Sciatic nerve (tissue), 2 donors: ENCODE measurements around the gene UTF1. TPM values are rescaled to one million over a fixed set of nuclear protein-coding genes. Genes with fewer than 3 reads are reported as not detected.

Experiments
- ATAC-seq: fragments of 200-7000 bp; cut with Tn5 transposase; one replicate; pipeline ENCODE4 v1.9.1; 2020; ENCODE audit warnings: mild to moderate bottlenecking, moderate library complexity
- DNase-seq: peaks from one replicate; pipeline ENCODE4 v3.0.0-alpha.2; 2020; ENCODE audit warnings: low spot score
- intact Hi-C: fragments of 100-400 bp; cut with DNase I; formaldehyde crosslinking; loops from one replicate; pipeline ENCODE4 v1.14.2; 2022
- total RNA-seq: library from RNA; stranded (reverse); fragmentation: NEBNext Ultra II Directional; extraction: Animal tissue kit (Norgen Biotek cat#: 25700); gene quantifications from one replicate; pipeline ENCODE4 v1.2.1, GENCODE V29; 2021
- donor health status: DM: no; HTN: no; CAD: no.
- donor health status: DM: no; HTN: no; CAD: no.

The UTF1 gene
- total RNA-seq, 1 donor from 2014 or later: not detected

DNA sequence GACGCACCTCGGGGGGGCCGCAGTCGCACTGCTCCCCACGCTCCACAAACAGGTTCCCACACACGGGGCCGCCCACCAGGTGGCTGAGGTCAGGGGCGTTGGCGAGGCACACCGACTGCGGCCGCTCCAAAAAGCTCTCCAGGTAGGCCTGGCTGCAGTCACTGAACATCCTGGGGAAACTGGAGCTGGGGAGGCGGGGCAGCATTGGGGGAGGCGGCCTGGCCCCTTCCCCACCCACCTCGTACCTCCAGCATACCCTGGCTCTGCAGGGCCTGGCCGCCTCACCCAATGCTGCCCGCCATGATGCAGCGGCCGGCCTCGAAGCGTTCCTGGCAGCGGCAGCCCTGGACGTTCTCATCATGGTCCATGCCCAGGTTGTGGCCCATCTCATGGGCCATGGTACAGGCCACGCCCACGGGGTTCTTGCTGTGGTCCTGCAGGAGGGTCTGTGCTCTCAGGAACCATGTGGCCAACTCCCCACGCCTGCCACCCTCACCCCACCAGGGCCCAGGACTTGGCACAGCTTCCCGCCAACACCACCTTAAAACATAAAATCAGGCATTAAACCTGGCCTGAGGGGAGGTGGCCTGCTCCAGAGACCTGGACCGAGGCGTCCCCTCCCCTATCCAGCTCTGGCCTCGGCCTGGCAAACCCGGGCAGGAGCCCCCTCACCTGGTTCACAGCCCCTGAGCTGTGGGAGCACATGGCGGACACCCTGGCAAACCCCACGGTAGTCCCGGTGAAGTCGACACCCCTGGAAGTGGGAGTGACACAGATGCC is 41.7 kb downstream of the UTF1 start:
- ATAC-seq (no peak), DNase-seq (no peak)
- intact Hi-C loops: no loop called here

DNA sequence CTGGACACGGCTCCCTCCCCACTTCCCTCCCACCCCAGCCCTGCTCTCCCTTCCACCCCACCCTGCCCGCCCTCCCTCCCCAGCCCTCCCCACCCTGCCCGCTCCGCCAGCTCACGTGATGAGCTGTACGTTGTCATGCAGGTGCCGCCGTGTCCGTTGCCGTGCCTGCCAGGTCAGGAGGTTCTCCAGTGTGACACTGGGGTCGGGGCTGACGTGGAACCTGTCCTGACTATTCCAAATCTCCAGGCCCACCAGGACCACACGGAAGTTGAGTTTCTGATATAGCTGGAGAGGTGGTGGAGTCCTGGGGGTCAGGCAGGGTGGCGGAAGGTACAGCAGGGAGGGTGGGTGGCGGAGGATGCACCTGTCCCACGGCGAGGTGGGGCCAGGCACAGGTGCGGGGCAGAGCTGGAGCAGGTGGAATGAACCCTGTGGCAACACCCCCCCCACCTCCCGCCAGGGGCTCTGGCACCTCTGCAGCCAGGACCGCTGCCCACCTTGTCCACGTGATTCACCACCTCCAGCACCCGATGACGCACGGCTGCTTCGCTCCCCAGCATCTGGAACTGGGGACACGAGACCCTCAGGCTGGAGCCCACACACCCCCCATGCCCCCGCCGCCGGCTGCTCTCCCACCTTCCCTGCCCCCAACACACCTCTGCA is 42.4 kb downstream of the UTF1 start:
- intact Hi-C loops: no loop called here
- ATAC-seq (no peak), DNase-seq (no peak)

DNA sequence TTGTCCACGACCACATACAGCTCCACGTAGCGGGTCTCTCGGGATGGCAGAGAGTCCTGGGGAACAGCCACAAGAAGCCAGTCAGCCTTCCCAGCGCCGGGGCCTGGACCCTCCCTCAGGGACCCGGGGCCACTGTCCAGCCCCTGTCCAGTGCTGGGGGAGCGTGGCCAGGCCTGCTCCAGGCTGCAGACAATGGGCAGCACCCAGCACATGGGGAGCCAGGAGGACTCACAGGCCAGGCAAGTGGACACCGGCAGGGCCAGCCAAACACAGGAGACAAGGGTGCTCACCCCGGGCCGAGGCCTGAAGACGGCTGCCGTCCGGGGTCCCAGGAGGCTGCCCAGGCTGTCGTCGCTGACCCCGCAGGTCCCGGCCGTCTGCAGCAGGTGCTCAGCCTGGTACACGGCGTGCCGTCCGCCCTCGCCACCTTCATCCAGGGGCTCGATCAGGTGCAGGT is 43.0 kb downstream of the UTF1 start:
- ATAC-seq (no peak), DNase-seq (no peak)
- intact Hi-C loops: no loop called here

DNA sequence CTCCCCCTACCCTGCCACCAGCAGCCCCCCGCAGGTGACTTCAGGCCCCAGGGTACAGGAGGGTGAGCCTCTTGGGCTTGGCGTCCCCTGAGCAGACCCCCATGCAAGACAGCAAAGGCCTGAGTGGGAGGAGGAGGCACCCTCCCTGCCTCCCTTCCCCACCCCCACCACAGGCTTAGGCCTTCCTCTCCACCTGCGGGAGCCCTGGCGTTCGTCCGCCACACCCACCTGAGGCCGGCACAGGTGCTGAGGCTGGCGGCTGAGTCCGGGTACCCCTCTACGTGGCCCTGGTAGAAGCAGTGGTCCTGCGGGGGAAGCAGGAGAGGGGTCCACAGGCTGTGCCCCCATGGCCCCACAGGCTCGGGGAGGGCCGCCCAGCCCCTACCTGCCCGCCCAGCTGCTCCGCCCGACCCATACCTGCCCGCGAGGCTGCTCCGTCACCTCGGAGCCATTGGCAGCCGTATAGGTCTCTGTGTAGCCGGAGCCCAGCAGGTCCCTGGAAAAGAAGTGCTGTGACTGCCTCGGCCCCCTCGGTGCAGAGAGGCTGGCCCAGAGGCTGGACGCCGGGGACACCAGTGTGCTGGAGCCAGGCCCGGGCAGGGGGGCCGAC is 43.6 kb downstream of the UTF1 start:
- DNase-seq: no peak
- ATAC-seq: no peak
- intact Hi-C loops: no loop called here

DNA sequence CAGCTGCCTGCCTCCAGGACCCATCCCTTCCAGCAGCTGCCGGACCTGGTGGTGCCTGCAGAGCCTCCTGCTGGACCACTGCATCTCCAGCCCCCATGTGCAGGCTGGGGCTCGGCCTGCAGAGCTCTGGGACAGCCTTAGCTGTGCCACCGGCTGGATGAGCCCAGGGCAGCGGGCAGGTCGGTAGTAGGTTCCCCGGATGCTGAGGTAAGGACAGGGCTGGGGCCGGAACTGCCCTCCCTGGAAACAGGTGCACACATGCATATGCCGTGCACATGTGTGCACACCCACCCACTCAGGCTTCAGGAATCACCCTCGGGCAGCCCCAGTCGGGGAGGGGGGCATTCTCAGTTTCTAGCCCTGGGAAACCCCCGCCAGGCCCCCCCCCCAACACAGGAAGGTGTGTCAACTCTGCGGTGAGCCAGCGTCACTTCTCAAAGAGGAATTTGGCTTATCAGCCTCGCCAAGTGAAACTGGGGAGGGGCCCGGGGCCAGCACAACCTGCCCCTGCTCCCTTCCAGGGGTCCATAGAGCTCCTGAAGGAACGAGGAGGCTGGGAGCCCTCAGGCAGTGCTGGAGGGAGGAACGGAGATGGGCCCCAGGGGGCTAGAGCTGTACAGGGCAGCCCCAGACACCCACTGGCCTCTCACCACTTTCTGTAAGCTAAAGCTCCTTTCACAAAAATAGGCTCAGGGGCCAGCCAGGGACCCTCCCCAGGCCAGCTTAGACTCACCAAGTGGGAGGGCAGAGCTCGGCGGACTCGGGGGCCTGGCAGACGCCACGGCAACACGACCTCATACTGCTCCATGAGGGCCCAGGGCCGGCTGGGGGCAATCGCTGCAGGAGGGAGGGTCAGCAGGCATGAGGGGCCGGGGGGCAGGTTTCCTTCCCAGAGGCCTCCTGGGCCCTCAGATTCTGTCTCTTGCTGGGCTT is 45.0 kb downstream of the UTF1 start:
- intact Hi-C loops: no loop called here
- no peak for DNase-seq
- no peak for ATAC-seq

DNA sequence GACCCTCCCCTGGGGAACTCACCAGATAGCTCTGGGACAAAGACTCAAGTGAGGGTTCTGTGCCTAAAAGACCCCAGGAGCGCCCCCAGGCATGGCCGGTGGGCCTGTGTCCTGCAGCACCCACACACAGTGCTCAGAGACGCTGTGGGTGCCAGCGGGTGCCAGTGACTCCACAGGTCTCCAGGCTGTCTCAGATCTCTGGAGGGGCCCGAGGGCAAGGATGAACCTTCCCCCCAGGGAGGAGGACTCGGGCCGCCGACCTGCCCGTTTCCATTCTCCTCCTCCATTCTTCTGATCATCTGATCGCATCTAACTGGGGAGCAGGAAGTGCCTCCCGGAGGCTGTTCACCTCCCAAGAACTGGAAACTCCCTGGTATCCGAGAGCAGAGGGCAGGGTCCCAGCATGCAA is 45.7 kb downstream of the UTF1 start:
- ATAC-seq (no peak), DNase-seq (no peak)
- intact Hi-C loops: no loop called here

DNA sequence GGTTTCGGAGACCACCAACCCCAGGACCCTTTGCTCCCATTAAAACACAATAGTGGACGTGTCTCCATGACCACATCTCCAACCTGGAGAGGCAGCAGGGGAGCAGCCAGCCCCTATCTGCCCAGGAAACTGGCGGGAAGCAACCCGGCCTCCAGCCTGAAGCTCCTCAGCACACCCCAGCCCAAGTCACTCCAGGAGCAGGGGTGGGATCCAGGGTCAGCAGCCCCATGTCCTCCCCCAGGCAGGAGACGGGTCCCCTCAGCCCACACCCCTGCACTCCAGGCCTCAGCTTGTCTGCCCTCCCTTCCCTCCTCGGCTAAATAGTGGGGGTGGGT is 46.0 kb downstream of the UTF1 start:
- DNase-seq (no peak), ATAC-seq (no peak)
- intact Hi-C loops: no loop called here

DNA sequence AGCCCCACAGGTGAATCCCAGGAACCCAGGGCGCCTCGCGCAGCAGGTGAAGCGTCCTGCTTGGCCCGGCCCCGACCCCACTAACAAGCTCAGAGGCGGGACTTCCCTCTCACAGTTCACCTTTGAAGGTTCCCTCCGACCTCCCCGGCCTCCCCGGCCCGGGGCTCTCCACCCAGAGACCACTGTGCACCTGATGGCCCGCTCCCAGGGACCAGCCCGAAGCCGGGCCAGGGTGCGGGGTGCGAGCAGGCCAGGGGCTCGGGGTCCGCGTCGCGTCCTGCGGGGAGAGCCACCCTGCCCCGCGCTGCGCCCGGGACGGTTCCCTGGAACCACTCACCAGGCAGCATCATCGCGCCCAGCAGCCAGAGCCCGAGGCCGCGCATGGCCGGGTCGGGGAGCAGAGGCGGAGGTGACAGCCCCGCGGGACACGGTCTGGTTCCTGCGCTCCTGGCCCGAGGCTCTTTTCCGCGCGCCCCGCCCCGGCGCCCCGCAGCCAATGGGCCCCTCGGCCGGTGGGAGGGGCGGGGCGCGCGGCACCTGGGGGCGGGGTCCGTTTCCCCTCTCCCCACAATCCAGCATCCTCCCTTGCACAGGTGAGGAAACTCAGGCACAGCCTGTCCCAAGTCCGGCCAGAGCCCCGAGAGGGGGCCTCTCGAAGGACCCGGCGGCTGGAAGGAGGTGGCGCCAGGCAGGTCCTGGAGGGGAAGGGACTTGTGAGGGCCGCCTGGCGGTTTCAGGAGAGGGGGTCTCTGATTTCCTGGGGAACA is 46.6 kb downstream of the UTF1 start, which contains the start of gene ADAM8:
TSS of gene ADAM8 (minus strand) at position 434 of the 767 bp plus-strand sequence. CDS start at position 383, 51 bp downstream.
- ATAC-seq (no peak), DNase-seq (no peak)
- intact Hi-C loops: no loop called here

DNA sequence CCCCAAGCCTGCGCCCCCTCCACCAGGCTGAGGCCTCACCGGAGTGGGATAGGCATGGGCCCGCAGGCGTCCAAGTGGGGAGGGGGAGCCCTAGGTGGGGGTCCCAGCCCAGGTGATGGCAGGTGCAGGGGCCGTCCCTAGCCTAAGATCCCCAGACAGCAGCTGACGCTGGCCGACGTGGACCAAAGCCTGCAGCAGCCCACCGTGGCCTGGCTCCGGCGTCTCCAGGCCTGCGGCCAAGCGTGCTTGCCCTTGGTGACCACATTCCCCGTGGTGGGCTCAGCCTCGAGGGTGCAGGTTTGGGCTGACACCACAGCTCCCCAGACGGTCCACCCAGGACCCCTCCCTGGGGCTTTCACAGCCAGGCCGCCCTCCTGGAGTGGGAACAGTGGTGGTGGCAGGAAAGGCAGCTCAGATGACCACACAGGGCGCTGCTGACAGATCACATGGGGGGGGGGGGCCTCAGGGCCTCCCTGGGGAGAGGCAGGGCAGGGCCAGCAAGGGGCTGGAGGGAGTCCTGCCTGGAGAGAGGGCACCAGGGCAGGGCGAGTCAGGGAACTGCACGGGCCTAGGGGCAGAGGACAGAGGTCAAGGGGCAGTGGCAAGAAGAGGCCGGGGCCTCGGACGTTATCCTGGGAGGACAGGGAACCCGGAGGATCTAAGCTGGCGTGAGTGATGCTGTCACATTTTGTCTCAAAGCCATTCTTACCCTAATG is 47.4 kb downstream of the UTF1 start:
- DNase-seq (no peak), ATAC-seq (no peak)
- intact Hi-C loops: no loop called here

DNA sequence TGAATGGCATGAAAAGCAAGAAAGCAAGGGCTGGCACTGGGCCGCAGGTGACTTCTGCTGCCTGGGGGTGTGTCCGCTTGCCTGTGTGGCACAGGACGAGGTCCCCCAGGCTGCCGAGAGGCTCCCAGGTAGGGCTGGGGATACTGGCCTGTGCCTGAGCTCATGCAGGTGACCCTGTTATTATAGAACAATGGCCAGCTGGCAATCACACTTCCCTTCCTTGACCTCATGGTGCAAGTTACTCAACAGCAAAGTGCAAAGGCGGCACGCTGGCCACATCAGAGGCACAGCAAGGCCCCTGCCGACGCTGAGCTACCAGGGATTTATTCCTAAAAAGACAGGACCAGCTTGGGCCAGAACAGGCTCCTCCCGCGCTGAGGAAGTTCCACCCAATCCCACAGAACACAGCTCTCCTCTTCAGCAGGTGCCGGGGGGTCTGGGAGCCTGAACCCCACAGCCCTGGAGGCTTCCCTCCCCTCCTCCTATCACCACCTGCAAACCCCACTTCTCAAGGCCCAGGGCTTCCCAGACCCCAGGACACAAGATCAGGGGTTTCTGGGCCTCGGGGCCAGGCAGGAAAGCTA is 48.1 kb downstream of the UTF1 start:
- ATAC-seq (no peak), DNase-seq (no peak)
- intact Hi-C loops: no loop called here

DNA sequence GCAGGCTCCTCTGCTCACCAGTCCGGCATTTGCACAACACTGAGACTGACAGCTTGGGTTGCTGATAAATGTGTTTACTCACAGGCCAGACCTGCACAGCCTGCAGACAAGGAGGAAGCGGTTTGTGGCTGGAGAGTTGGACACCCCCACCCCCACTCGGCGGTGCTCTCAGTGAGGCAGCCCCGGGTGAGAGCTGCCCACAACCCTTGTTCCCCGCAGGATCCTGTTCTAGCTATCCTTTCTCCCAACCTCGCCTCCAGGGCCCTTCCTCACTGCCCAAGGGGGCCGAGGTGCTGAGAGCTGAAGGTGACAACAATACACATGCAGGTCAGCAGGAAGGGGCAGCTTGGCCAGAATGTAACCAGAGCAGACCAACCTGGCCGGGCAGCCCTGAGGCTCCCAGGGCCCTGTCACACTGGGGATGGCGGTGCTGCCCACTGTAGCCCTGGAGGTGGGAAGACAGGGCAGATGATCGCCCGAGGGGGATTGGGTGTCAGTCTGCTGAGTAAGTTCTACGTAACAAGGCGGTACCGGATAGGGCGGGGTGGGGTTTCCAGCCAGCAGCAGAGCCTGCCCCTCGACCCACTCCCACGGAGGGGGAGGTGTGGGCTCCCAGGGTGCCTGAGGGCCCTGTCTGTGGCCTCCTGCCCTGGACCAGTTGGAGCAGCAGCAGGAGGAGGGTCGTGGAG is 48.7 kb downstream of the UTF1 start:
- DNase-seq: no peak
- peak; percentile 46 for ATAC-seq
- intact Hi-C loops: no loop called here

DNA sequence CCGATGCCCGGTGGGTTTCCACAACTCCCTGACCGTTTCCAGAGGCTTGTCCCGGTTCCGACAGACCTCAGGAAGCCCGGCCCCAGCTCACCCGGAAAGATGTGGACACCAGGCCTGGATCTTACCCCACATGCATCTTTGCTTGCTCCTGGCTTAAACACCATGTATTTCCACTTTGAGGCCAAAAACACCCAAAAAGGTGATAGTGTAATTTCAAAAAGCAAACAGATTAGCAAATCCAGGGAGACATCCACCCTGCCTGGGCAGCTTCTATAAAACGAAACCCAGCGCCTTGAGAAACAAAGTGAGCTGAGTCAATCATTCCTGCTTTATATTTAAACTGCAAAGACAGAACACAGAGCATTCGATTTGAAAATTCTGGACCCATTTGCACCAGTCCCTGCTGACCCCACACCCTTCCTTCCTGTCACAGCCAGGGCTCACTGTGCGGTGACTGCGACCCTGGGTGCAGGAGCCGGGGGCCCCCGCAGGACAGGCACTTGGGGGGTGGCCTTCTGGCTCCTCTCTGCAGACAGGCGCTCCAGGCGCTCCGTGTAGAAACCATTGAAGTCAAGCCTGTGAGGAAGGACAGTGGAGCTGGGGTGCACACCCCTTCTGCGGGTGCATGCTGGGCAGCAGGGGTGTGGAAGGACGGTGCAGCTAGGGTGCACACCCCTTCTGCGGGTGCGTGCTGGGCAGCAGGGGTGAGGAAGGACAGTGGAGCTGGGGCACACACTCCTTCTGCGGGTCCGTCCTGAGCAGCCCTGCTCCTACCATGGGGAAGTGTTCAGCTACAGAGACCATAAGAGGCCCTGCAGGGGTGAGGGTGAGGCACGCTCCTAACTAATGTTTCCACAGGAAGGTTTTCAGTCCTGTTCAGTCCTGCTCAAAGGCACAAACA is 49.6 kb downstream of the UTF1 start:
- ATAC-seq (peak; percentile 21), DNase-seq (no peak)
- intact Hi-C loops: no loop called here

DNA sequence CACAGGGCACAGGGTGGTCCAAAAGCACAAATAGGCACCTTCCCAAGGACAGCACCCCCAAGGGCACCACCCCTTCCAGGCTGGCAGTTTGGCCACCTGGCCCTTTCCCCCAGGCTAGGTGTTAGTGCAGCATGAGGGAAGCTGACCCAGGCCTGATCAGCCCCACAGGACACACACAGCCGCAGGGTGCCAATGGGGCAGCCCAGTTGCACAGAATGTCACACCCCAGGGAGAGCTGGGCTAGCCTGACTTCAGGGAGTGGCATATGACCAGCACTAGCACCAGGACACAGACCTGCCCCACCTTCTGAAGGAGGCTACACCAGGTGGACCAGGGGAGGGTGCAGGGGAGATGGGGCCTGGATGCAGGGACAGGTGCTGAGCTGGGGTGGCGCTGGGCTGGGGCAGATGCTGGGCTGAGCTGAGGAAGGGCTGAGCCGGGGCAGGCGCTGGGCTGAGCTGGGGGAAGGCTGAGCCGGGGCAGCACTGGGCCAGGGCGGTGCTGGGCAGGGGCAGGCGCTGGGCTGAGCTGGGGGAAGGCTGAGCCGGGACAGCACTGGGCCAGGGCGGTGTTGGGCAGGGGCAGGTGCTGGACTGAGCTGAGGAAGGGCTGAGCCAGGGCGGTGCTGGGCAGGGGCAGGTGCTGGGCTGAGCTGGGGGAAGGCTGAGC is 50.5 kb downstream of the UTF1 start:
- no peak for DNase-seq
- ATAC-seq: no peak
- intact Hi-C loops: no loop called here

DNA sequence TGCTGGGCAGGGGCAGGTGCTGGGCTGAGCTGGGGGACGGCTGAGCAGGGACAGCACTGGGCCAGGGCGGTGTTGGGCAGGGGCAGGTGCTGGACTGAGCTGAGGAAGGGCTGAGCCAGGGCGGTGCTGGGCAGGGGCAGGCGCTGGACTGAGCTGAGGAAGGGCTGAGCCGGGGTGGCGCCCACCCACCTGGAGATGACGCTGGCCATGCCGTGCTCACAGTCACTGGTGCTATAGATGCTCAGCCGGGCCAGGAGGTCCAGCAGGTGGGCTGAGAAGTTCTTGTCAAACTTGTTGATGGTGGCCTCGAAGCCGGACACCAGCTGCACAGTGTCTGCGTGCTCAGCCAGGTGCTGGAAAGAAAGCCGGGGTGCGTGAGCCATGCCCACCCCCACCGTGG is 51.1 kb downstream of the UTF1 start:
- no peak for ATAC-seq
- intact Hi-C loops: no loop called here

More for the DNA sequence above, 51.1 kb downstream of the UTF1 start:
- DNase-seq: no peak
